ENCODE results near the gene GRIN2A.

Gene GRIN2A

DNA sequence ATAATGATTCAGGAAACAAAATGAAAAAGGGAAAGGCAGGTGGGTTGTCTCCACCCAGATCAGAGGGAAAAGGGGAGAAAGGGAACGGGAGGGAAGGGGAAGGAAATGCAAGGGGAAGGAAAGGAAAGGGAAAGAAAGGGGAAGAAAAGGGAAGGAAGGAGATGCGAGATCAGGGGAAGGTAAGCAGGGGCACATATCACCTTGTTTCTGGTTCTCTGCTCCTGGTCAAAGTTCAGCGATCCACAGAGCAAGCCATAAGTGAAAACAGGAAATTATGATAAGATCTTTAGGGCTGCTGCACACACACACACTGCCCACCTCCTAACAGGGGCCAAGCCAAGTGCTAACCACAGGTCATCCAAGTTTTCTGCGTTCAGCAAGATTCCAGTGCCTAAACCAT, 37.5 kb upstream of the GRIN2A start:
- Histone ChIP-seq H3K27ac (no peak overlapping the region), H3K36me3 (ENCODE audit: insufficient read depth, low read length) (no peaks in the 10 kb centered on the region), H3K9ac (ENCODE audit: insufficient read length) (no peak overlapping the region), H3K4me3 (no peak overlapping the region), H3K9me3 (ENCODE audit: low read depth, low read length) (no peaks in the 10 kb centered on the region)
- TF ChIP-seq FOXP2 (optimal IDR thresholded peaks at IDR 0.05; ENCODE audit: control extremely low read depth, extremely low read length, insufficient read depth) = no peak
- no peak for TF ChIP-seq POLR2AphosphoS5 (IDR thresholded peaks at IDR 0.05; ENCODE audit: borderline replicate concordance, low read depth, low read length)
- no peak for TF ChIP-seq EZH2 (IDR thresholded peaks at IDR 0.05)
- no peak for DNase-seq (ENCODE audit: low read depth, low spot score)

DNA sequence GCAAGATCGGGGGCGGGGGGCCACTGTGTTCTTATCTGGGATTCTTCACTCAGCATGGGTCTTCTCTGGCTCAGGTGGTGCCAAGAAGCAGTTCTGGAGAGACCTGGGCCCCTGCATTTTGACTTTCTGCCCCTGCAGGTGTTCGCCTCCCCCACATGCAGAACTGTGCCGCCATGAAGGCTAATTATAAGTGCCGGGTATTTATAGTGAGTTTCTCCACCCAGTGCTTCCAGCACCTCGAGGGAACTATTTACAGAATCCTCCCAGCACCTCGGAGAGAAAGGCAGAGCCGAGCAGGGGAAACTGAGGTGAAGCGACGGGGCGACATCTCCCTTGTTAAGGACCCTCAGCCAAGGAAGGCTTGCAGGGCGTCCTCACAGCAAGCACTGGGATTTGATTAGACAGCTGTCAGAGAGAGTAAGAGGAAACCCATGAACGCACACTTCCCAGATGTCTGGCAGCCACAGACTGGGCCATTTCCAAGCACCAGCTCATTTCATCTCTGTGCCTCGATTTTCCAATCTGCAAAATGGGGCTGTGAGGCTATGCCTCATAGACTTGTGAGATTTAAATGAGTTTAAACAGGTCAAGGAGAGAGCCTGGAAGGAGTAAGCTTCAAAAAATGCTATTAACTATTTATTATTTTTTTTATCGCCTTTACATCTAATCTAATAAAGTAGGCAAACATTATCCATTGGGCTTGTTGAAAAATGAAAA, 36.4 kb upstream of the GRIN2A start:
- Histone ChIP-seq H3K4me3 (no peak overlapping the region), H3K27ac (no peak overlapping the region), H3K9me3 (ENCODE audit: low read depth, low read length) (no peaks in the 10 kb centered on the region), H3K36me3 (ENCODE audit: insufficient read depth, low read length) (no peaks in the 10 kb centered on the region), H3K9ac (ENCODE audit: insufficient read length) (no peak overlapping the region)
- DNase-seq (ENCODE audit: low read depth, low spot score) = no peak
- TF ChIP-seq EZH2 (IDR thresholded peaks at IDR 0.05) (no peak), POLR2AphosphoS5 (IDR thresholded peaks at IDR 0.05; ENCODE audit: borderline replicate concordance, low read depth, low read length) (no peak), FOXP2 (optimal IDR thresholded peaks at IDR 0.05; ENCODE audit: control extremely low read depth, extremely low read length, insufficient read depth) (no peak)

GRCh38 chr16:10213748-10214147, 31.5 kb upstream of the GRIN2A start:
- Histone ChIP-seq H3K36me3 (ENCODE audit: insufficient read depth, low read length) (no peaks in the 10 kb centered on the region), H3K4me3 (no peak overlapping the region), H3K9ac (ENCODE audit: insufficient read length) (no peak overlapping the region), H3K27ac (no peak overlapping the region), H3K9me3 (ENCODE audit: low read depth, low read length) (no peaks in the 10 kb centered on the region)
- DNase-seq (ENCODE audit: low read depth, low spot score) = no peak
- TF ChIP-seq FOXP2 (optimal IDR thresholded peaks at IDR 0.05; ENCODE audit: control extremely low read depth, extremely low read length, insufficient read depth) (no peak), POLR2AphosphoS5 (IDR thresholded peaks at IDR 0.05; ENCODE audit: borderline replicate concordance, low read depth, low read length) (no peak), EZH2 (IDR thresholded peaks at IDR 0.05) (no peak)

- Histone ChIP-seq H3K27ac (no peak overlapping the region), H3K9ac (ENCODE audit: insufficient read length) (no peak overlapping the region), H3K9me3 (ENCODE audit: low read depth, low read length) (no peaks in the 10 kb centered on the region), H3K36me3 (ENCODE audit: insufficient read depth, low read length) (no peaks in the 10 kb centered on the region), H3K4me3 (no peak overlapping the region)
- DNase-seq (ENCODE audit: low read depth, low spot score) = no peak
- TF ChIP-seq EZH2 (IDR thresholded peaks at IDR 0.05) = no peak
- TF ChIP-seq POLR2AphosphoS5 (IDR thresholded peaks at IDR 0.05; ENCODE audit: borderline replicate concordance, low read depth, low read length) = no peak
- no peak for TF ChIP-seq FOXP2 (optimal IDR thresholded peaks at IDR 0.05; ENCODE audit: control extremely low read depth, extremely low read length, insufficient read depth)
These were observed 28.7 kb upstream of the GRIN2A start for GRCh38 chr16:10210944-10211343.

- no peak overlapping the region for H3K27ac ChIP-seq
- DNase-seq (ENCODE audit: low read depth, low spot score) = no peak
- H3K9ac ChIP-seq (ENCODE audit: insufficient read length) = no peak overlapping the region
- H3K36me3 ChIP-seq (ENCODE audit: insufficient read depth, low read length) = no peaks in the 10 kb centered on the region
- TF ChIP-seq EZH2 (IDR thresholded peaks at IDR 0.05) (no peak), POLR2AphosphoS5 (IDR thresholded peaks at IDR 0.05; ENCODE audit: borderline replicate concordance, low read depth, low read length) (no peak), FOXP2 (optimal IDR thresholded peaks at IDR 0.05; ENCODE audit: control extremely low read depth, extremely low read length, insufficient read depth) (no peak)
- H3K4me3 ChIP-seq = no peak overlapping the region
- H3K9me3 ChIP-seq (ENCODE audit: low read depth, low read length) = no peaks in the 10 kb centered on the region
These were observed 24.6 kb upstream of the GRIN2A start for GRCh38 chr16:10206865-10207264.

DNA sequence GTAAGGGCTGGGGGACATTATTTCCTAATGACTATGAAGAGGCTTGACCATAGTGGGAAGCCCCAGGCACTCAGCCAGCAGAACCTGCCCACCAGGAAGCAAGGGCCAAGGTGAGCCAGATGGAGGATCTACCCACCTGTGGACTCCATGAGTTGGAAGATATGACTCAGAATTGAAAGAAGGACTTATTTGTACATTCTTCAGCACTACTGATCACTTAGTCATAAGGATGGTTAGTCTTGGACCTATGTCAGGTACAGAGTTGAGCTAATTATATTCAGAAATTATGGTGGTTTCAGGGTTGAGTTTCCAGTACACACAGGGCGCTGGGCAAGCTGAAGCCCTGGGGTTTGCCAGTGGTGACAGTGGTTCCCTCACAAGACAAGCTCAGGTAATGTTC, 24.0 kb upstream of the GRIN2A start:
- no peak overlapping the region for H3K27ac ChIP-seq

GRCh38 chr16:10205688-10206087, 23.5 kb upstream of the GRIN2A start:
- no peak for DNase-seq (ENCODE audit: low read depth, low spot score)
- TF ChIP-seq POLR2AphosphoS5 (IDR thresholded peaks at IDR 0.05; ENCODE audit: borderline replicate concordance, low read depth, low read length) (no peak), EZH2 (IDR thresholded peaks at IDR 0.05) (no peak), FOXP2 (optimal IDR thresholded peaks at IDR 0.05; ENCODE audit: control extremely low read depth, extremely low read length, insufficient read depth) (no peak)
- Histone ChIP-seq H3K9ac (ENCODE audit: insufficient read length) (no peak overlapping the region), H3K27ac (no peak overlapping the region), H3K9me3 (ENCODE audit: low read depth, low read length) (no peaks in the 10 kb centered on the region), H3K4me3 (no peak overlapping the region), H3K36me3 (ENCODE audit: insufficient read depth, low read length) (no peaks in the 10 kb centered on the region)

More for the DNA sequence above, 24.0 kb upstream of the GRIN2A start:
- Histone ChIP-seq H3K9ac (ENCODE audit: insufficient read length) (no peak overlapping the region), H3K36me3 (ENCODE audit: insufficient read depth, low read length) (no peaks in the 10 kb centered on the region), H3K9me3 (ENCODE audit: low read depth, low read length) (no peaks in the 10 kb centered on the region), H3K4me3 (no peak overlapping the region)
- DNase-seq (ENCODE audit: low read depth, low spot score) = no peak
- TF ChIP-seq EZH2 (IDR thresholded peaks at IDR 0.05) = no peak

GRCh38 chr16:10202649-10203048, 20.4 kb upstream of the GRIN2A start:
- H3K27ac ChIP-seq = no peak overlapping the region
- H3K4me3 ChIP-seq = no peak overlapping the region
- no peak overlapping the region for H3K9ac ChIP-seq (ENCODE audit: insufficient read length)
- no peak for DNase-seq (ENCODE audit: low read depth, low spot score)
- TF ChIP-seq EZH2 (IDR thresholded peaks at IDR 0.05) = no peak
- TF ChIP-seq FOXP2 (optimal IDR thresholded peaks at IDR 0.05; ENCODE audit: control extremely low read depth, extremely low read length, insufficient read depth) = no peak
- no peak for TF ChIP-seq POLR2AphosphoS5 (IDR thresholded peaks at IDR 0.05; ENCODE audit: borderline replicate concordance, low read depth, low read length)
- H3K36me3 ChIP-seq (ENCODE audit: insufficient read depth, low read length) = no peaks in the 10 kb centered on the region
- H3K9me3 ChIP-seq (ENCODE audit: low read depth, low read length) = no peaks in the 10 kb centered on the region

All from SK-N-MC (cell line).